DMS53 (cell line): ENCODE data around the gene HOXB6.
A peak's percentile ranks its signal among the peaks of the same experiment; 100 is the strongest.

Experiments
- DNase-seq: peaks from one replicate; lab custom pipeline; 2025; lab: John Stamatoyannopoulos, UW

HOXB6 gene

DNA sequence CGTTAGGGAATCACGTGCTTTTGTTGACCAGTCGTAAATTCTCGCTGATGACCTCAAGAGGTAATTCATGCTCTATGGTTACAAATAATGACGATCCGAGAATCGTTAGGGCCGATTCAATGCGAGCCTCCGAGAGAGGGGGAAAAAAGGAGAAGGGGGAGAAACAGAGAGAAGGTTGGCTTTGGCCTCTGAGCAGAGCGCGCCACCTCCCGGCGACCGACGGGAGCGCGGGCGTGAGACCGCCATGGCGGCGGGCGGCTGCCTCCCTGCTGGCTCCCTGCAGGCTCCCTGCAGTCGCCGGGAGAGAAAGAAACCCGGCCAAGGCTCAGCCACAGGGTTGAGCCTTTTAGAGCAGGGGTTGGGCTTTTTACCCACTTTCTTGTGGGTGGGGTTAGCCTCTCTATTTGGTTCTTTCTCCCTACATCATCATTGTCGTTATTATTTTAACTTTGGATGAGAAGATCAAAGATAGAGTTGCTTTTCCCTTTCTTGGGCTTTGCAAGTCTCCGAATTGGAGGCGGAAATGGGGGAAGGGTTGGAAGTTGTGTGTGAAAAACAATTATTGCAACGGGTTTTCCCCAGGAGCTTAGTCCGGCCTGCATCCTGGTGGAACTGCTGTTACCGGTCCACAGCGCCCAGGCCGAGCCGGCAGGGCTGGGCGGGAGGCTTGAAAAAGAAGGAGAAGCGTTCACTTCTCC is 10.8 kb downstream of the HOXB6 start:
- peak; percentile 80 for DNase-seq

DNA sequence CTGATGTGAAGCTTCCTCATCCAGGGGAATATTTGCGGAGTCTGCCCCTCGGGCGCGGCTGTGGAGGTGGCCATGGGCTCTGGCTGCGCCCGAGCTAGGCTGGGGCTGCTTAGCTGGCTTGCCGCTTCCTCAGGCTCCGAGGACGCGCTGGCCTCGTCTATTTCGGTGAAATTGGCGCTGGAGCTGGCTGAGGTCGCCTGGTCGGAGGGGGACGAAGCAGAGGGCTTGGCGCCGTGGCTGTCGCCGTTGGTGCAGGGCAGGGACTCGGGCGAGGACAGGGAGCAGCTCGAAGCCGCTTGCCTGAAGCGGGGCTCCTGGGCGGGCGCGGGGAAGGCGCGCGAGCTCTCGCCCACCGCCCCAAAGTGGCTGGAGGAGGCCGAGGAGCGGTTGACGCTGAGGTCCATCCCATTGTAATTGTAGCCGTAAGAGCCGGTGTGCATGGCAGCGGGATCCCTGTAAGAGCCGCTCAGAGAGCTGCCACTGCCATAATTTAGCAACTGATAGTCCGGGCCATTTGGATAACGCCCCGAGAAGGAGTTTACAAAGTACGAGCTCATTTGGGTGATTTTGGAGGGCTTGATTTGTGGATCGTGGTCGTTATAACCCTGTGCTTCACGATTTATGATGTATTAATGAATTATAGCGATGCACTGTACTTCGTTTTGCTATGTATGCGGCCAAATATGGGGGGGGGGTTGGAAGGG is 11.5 kb downstream of the HOXB6 start, which contains the start of gene HOXB5:
HOXB5 (minus strand) TSS at position 654 of the 704 bp plus-strand sequence; CDS start at position 557, 97 bp downstream.
- peak; percentile 64 for DNase-seq

GRCh38 chr17:48592577-48592976 is 12.2 kb downstream of the HOXB6 start:
- peak; percentile 45 for DNase-seq

- no peak for DNase-seq
Measured at GRCh38 chr17:48592057-48592514, 12.7 kb downstream of the HOXB6 start.

GRCh38 chr17:48591255-48592056 is 13.3 kb downstream of the HOXB6 start:
- no peak for DNase-seq

DNA sequence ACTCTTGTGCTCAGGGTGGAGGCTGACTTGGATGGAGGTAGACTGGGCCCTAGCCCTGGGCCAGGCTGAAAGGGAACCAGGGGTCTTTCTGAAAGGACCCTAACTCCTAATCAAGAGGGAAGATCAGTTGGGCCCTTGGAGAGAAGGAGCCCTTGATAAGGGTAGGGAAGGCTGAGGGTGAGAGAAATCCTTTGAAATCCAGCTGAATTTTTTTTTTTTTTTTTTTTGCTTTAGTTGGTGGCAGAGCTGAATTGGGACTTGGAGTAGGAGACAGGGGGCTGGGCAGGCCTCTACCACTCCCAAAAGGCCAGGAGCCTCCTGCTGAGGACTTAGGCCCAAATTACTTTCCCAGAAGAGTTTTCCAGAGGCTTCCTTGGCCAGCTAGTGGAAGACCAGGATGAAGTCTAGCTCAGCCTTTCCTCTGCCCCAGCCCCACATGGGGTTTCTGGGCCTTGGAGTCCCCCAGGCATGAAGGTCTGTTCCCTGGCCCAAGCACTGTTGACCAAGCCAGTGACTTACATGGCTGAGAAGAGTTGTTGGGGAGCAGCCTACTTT is 14.1 kb downstream of the HOXB6 start:
- no peak for DNase-seq

- DNase-seq, result no peak
Measured at GRCh38 chr17:48589831-48590606, 14.8 kb downstream of the HOXB6 start, which contains the start of gene HOXB3. HOXB3 (minus strand) TSS chr17:48590241; CDS start chr17:48552474, 37,767 bp downstream.

- DNase-seq, result no peak
Measured at GRCh38 chr17:48589060-48589830, 15.5 kb downstream of the HOXB6 start.

DNA sequence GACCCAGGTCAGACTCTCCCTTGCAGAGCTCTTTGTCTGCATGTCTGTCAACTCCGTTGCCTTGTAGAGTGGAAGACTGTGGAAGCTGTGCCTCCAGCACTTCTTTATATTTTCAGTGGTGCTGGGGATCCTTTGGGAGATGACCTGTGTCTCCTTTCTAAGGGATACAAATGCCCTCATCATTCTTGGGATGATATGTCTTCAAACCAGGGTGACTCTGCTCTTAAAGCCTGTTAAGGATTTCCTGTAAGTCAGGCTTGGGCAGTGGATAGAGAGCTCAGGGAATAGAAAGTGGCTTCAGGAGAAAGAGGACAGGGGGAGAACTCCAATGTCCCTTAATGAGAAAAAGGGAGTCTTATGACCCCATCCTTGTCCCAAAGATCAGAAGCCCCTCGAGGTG is 16.3 kb downstream of the HOXB6 start:
- no peak for DNase-seq

- no peak for DNase-seq
Measured at GRCh38 chr17:48588074-48588415, 16.7 kb downstream of the HOXB6 start.

DNA sequence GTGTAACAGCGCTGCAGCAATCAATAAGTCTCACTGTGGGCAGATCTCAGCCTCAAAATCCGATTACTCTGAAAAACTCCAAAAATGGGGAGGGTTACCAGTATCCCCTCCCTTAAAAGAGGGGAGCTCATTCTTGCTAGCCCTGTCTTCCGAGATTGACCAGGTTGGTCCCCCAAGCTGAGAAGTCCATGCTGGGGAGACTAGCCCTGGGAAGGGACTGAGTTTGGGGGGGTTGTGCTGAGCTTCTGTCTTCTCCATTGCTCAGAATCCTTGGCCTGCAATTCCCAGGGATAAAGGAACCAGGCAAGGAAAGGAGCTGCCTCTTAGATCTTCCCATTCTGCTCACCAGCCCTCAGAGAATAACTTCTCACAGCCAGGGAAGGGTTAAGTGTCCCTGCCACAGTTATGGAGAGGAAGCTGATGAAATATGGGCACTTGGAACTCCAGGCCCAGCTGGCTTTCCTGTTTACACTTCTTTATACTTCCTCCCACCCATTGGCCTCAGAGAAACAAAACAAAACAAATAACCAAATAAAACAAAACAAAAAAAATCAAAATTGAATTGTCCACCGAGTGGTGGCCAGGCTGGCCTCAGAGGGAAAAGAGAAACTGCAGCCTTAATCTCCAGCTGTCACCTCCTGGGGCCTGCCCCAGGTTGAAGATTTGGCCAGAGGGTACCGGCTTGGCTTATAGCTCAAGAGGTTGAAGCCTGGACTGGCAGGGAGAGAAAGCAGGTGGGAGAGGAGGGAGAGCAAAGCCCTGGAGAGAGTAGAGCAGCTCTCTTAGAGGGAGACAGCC is 17.3 kb downstream of the HOXB6 start:
- peak; percentile 63 for DNase-seq

- DNase-seq, result no peak
Measured at GRCh38 chr17:48586355-48587258, 18.2 kb downstream of the HOXB6 start.

DNA sequence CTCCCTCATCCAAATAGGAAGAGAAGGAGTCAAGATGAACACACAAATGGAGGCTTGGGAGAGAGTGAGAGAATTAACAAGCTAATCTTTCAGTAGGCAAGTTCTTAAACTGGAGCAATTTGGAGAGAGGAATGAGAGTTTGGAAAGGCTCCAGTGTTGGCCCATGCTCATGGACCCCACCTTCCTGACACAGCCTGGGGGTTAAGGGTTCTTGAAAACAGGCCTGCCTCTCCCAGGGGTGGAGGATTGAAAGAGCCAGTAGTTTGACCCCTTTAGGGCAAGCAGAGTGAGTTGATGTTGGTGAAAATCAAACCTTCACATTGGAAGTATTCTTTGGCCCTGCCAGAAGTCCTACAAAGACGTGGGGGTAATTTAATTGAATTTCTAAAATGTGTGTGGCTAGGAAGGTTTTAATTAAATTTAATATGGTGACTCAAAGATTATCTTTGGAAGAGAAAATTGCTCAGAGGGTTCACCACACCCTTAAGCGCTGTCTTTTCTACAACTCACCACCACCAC is 20.5 kb downstream of the HOXB6 start:
- DNase-seq, result no peak

DNA sequence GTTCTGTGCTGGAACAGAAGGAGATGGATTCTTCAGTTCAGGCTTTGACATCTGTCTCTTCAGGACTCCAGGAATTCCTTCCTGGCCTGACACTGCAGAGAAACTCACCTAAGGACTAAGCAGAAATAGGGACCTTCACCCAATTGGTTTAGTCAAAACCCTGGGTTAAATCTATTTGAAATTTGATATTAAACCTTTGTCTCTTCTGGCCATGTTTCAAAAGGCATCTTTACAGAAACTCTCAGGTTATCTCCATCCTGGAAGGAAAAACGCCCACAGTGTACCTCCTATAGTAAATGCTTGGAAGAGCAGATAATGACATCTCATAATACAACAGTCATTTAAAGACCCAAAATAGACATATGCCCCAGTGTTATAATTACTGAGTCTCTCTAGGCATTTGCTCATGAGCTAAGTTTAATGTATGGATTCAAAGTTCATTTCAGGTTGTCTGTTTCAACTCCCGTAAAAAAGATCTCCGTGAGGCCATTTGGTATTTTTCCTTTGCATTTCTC is 21.0 kb downstream of the HOXB6 start:
- DNase-seq, result no peak

DNA sequence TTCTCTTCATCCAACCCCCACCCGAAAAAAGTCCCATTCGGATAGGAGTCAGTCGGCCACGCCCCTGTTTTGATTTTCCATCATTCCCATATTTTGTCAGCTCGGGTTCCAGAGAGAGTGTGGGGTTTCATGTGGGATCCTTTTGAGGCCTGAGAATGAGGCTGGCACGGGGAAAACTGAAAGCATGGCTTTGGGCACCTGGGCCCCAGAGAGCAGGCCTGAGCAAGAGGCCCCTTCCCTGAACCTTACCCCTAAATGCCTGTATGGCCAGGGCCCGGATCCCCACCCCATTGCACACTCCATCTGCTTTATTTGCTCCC is 22.1 kb downstream of the HOXB6 start:
- DNase-seq, result no peak

GRCh38 chr17:48579760-48580554 is 24.8 kb downstream of the HOXB6 start:
- no peak for DNase-seq

- DNase-seq, result no peak
Measured at GRCh38 chr17:48579471-48579759, 25.4 kb downstream of the HOXB6 start.
